OCI-LY1 (cell line): ENCODE results near the gene NAV2.

Experiments
- H2AFZ ChIP-seq: fragments of 200-600 bp; sonication (generic), shearing (Covaris generic); 2 replicates; pipeline ENCODE4 v1.6.0; 2014; ENCODE audit warnings: antibody characterized with exemption, mild to moderate bottlenecking, low read length
- H3F3A ChIP-seq: fragments of 200-600 bp; sonication (generic), shearing (Covaris generic); 2 replicates; pipeline ENCODE4 v1.6.0; 2014; ENCODE audit warnings: mild to moderate bottlenecking, antibody characterized with exemption, low read length, moderate library complexity; ENCODE audit not compliant: insufficient read depth
- H3K27ac ChIP-seq: fragments of 200-600 bp; sonication (generic); 2 replicates; pipeline ENCODE4 v1.5.1; 2014; ENCODE audit warnings: low read length, mixed run types, mild to moderate bottlenecking, low read depth; ENCODE audit not compliant: poor library complexity, severe bottlenecking
- H3K27me3 ChIP-seq: fragments of 200-600 bp; sonication (generic); 2 replicates; pipeline ENCODE4 v1.6.0; 2014; ENCODE audit warnings: antibody characterized with exemption, mild to moderate bottlenecking, low read length, moderate library complexity; ENCODE audit not compliant: insufficient read depth
- H3K36me3 ChIP-seq: fragments of 200-600 bp; sonication (generic); 2 replicates; pipeline ENCODE4 v1.6.1; 2014; ENCODE audit warnings: mild to moderate bottlenecking, antibody characterized with exemption, low read length, moderate library complexity, mixed read lengths; ENCODE audit not compliant: insufficient read depth
- H3K4me1 ChIP-seq: fragments of 200-600 bp; sonication (generic); 2 replicates; pipeline ENCODE4 v1.5.1; 2014; ENCODE audit warnings: mild to moderate bottlenecking, low read length, moderate library complexity; ENCODE audit not compliant: insufficient read depth, severe bottlenecking
- H3K4me2 ChIP-seq: fragments of 200-600 bp; sonication (generic), shearing (Covaris generic); 2 replicates; pipeline ENCODE4 v1.6.1; 2014; ENCODE audit warnings: low read length
- H3K4me3 ChIP-seq: fragments of 200-600 bp; sonication (generic); 2 replicates; pipeline ENCODE4 v1.5.1; 2014; ENCODE audit warnings: low read length, low read depth, mild to moderate bottlenecking, mixed read lengths; ENCODE audit not compliant: poor library complexity, severe bottlenecking
- H3K79me2 ChIP-seq: fragments of 200-600 bp; shearing (Covaris generic); 2 replicates; pipeline ENCODE4 v1.6.1; 2016; ENCODE audit warnings: mixed run types, low read length, mixed read lengths; ENCODE audit not compliant: insufficient read depth
- H3K9ac ChIP-seq: fragments of 200-600 bp; sonication (generic), shearing (Covaris generic); 2 replicates; pipeline ENCODE4 v1.6.1; 2014; ENCODE audit warnings: mild to moderate bottlenecking, low read length, mixed read lengths
- H3K9me2 ChIP-seq: fragments of 200-600 bp; sonication (generic), shearing (Covaris generic); 2 replicates; pipeline ENCODE4 v1.6.1; 2014; ENCODE audit warnings: low read depth, mild to moderate bottlenecking, low read length, mixed read lengths
- H3K9me3 ChIP-seq: fragments of 200-600 bp; shearing (Covaris generic); 2 replicates; pipeline ENCODE4 v1.6.1; 2014; ENCODE audit warnings: low read length, mixed read lengths
- H4K20me1 ChIP-seq: fragments of 200-600 bp; sonication (generic), shearing (Covaris generic); 2 replicates; pipeline ENCODE4 v1.6.0; 2016; ENCODE audit warnings: mild to moderate bottlenecking, low read length; ENCODE audit not compliant: insufficient read depth
- EZH2 ChIP-seq: fragments of 200-600 bp; sonication (generic), shearing (Covaris generic); IDR thresholded peaks from 2 replicates; pipeline ENCODE4 v1.8.0; 2017; ENCODE audit warnings: borderline replicate concordance, mixed run types, mild to moderate bottlenecking, antibody characterized with exemption, low read length, moderate library complexity, mixed read lengths
- TF ChIP-seq, protein P1 (sequence below): fragments of 200-600 bp; sonication (generic), shearing (Covaris generic); IDR thresholded peaks from 2 replicates; pipeline ENCODE4 v1.5.1; 2017; ENCODE audit warnings: mild to moderate bottlenecking, antibody characterized with exemption, low read length, moderate library complexity, mixed read lengths

The NAV2 gene

DNA sequence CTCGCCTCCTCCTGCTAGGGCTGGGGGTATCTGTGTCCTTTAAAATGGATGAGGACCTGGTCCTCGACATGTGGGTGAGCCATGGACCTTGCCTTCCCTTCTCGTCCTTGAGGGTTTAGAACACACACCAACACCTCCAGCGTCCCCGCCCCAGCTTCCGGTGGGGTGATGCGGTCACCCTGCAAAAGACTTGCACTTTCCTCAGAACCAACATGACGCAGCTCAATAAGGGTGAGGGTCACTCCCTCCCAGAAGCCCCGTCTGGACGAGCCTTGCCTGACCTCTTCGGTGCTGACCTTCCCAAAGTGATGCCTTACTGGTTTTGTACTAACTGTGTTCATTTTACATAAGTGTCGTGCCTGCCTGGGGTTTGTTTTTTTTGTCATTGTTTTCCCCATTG is 406.7 kb downstream of the NAV2 start:
- H2AFZ ChIP-seq: no peak overlapping the region
- no peaks in the 10 kb centered on the region for H3K4me1 ChIP-seq
- no peaks in the 10 kb centered on the region for H3F3A ChIP-seq
- no peak for TF ChIP-seq EZH2
- TF ChIP-seq, protein P1, sequence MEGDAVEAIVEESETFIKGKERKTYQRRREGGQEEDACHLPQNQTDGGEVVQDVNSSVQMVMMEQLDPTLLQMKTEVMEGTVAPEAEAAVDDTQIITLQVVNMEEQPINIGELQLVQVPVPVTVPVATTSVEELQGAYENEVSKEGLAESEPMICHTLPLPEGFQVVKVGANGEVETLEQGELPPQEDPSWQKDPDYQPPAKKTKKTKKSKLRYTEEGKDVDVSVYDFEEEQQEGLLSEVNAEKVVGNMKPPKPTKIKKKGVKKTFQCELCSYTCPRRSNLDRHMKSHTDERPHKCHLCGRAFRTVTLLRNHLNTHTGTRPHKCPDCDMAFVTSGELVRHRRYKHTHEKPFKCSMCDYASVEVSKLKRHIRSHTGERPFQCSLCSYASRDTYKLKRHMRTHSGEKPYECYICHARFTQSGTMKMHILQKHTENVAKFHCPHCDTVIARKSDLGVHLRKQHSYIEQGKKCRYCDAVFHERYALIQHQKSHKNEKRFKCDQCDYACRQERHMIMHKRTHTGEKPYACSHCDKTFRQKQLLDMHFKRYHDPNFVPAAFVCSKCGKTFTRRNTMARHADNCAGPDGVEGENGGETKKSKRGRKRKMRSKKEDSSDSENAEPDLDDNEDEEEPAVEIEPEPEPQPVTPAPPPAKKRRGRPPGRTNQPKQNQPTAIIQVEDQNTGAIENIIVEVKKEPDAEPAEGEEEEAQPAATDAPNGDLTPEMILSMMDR: no peak
- H3K9ac ChIP-seq: no peak overlapping the region
- no peaks in the 10 kb centered on the region for H3K36me3 ChIP-seq
- no peaks in the 10 kb centered on the region for H3K79me2 ChIP-seq
- H3K9me2 ChIP-seq: no peaks in the 10 kb centered on the region
- no peak overlapping the region for H3K4me2 ChIP-seq
- H3K4me3 ChIP-seq: no peak overlapping the region
- H3K27me3 ChIP-seq: 0 out of 2 replicates have a peak, but pooled peaks cover 4% of the 10 kb centered on the region
- no peaks in the 10 kb centered on the region for H4K20me1 ChIP-seq
- H3K27ac ChIP-seq: no peak overlapping the region
- no peaks in the 10 kb centered on the region for H3K9me3 ChIP-seq

DNA sequence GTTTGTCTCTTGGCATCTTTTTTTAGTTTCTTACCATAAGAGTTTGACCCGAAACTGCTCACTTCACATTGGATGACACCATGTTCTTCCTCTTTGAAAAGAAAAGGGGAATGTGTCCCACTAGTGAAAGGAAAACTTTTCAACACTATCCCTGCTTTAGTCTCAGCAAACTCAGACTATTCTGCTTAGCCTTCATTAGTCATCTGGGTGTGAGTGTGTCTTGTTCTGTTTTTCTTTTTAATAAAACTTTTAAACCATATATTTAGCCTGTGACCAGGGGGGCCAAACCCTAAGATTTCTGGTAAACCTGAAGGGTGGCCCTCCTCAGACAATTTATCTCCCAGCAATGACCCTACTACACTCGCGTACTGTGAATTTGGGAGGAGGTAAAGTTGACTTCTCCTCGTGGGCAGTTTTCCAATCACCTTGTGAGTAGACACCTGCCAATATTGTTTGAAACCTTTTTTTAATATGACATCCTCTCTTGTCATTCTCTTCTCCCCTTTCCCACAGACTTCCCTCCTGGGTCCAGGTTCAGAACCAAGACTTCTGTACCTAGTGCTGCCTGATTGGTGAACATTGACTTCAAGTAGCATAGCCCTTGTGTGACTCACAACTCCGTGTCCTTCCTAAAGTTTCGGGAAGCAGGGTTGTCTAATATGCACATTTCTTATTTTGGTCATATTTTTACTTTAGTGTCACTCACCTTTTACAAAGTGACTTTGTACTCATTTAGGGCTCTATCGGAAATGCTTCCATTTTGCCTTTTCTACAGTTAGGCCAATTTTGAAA is 407.7 kb downstream of the NAV2 start:
- H3K9me3 ChIP-seq: no peaks in the 10 kb centered on the region
- H3K4me1 ChIP-seq: no peaks in the 10 kb centered on the region
- H4K20me1 ChIP-seq: no peaks in the 10 kb centered on the region
- TF ChIP-seq, protein P1: no peak
- no peak for TF ChIP-seq EZH2
- no peak overlapping the region for H3K4me2 ChIP-seq
- H3K36me3 ChIP-seq: no peaks in the 10 kb centered on the region
- no peaks in the 10 kb centered on the region for H3K9me2 ChIP-seq
- H3K9ac ChIP-seq: no peak overlapping the region
- no peaks in the 10 kb centered on the region for H3F3A ChIP-seq
- no peak overlapping the region for H3K27ac ChIP-seq
- H3K4me3 ChIP-seq: no peak overlapping the region
- 0 out of 2 replicates have a peak, but pooled peaks cover 4% of the 10 kb centered on the region for H3K27me3 ChIP-seq
- H3K79me2 ChIP-seq: no peaks in the 10 kb centered on the region
- no peak overlapping the region for H2AFZ ChIP-seq

DNA sequence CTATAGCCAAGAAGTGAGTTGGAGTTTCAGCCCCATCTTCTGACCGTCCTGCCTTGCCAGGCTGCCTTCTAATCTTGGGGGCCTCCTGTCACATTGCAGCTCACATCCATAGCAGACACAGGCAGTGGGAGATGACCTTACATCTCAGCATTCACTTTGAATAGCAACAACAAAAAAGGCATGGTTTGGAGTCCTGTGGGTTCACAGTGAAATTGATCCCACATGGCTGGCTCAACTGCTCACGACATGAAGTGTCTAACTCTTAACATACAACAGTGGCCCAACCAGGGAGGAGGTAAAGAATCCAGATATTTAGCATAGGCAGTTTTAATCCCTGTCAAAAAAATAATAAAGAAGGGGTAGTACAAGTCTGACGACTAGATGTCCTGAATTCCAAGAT is 409.5 kb downstream of the NAV2 start:
- Histone ChIP-seq H4K20me1 (no peaks in the 10 kb centered on the region), H3K36me3 (no peaks in the 10 kb centered on the region), H3K9ac (no peak overlapping the region), H3K4me3 (no peak overlapping the region), H3K9me3 (no peaks in the 10 kb centered on the region), H3K27ac (no peak overlapping the region), H3F3A (no peaks in the 10 kb centered on the region), H3K9me2 (no peaks in the 10 kb centered on the region), H3K79me2 (no peaks in the 10 kb centered on the region), H3K27me3 (0 out of 2 replicates have a peak, but pooled peaks cover 4% of the 10 kb centered on the region), H2AFZ (no peak overlapping the region), H3K4me2 (no peak overlapping the region), H3K4me1 (no peaks in the 10 kb centered on the region)
- TF ChIP-seq, protein P1: no peak
- TF ChIP-seq EZH2: no peak
